Lower leg skin (tissue), 3 donors: ENCODE measurements around the gene HLTF.

Experiments
- CTCF ChIP-seq, 3 donors: fragments of 450-650 bp; IDR thresholded peaks; one replicate each; pipeline ENCODE4 v1.5.1; 2016; ENCODE audit warnings: antibody characterized with exemption in 3 of 3, mild to moderate bottlenecking in 3 of 3, moderate library complexity in 2 of 3
- POLR2A ChIP-seq, 2 donors: fragments of 450-650 bp; IDR thresholded peaks; one replicate each; pipeline ENCODE4 v1.6.1; 2016 to 2017; ENCODE audit warnings: antibody characterized with exemption in 2 of 2, mild to moderate bottlenecking in 1 of 2, moderate library complexity in 1 of 2

GRCh38 chr3:149077628-149078027 lies 8.7 kb downstream of the HLTF start:
- no peak for TF ChIP-seq CTCF (IDR thresholded peaks at IDR 0.05)
- no peak for TF ChIP-seq POLR2A (IDR thresholded peaks at IDR 0.05)
